HepG2 (cell line): ENCODE data around the gene PARN.

ENCODE experiments used
- GFI1 ChIP-seq: sonication (generic); formaldehyde crosslinking; IDR thresholded peaks from 2 replicates; pipeline ENCODE4 v1.5.0; 2020; ENCODE audit warnings: missing genetic modification reagents, mild to moderate bottlenecking, borderline replicate concordance
- HDAC1 ChIP-seq: sonication (generic); formaldehyde crosslinking; IDR thresholded peaks from 2 replicates; pipeline ENCODE4 v1.5.1; 2020; ENCODE audit warnings: mild to moderate bottlenecking, missing genetic modification reagents
- TF ChIP-seq, protein P1 (sequence below): sonication (generic); formaldehyde crosslinking; IDR thresholded peaks from 2 replicates; pipeline ENCODE4 v1.5.0; 2020; ENCODE audit warnings: mild to moderate bottlenecking, missing genetic modification reagents, moderate library complexity
- TF ChIP-seq, protein P2 (sequence below): sonication (generic); formaldehyde crosslinking; IDR thresholded peaks from 2 replicates; pipeline ENCODE4 v1.8.1; 2023; ENCODE audit warnings: missing genetic modification reagents, inconsistent platforms, borderline replicate concordance

DNA sequence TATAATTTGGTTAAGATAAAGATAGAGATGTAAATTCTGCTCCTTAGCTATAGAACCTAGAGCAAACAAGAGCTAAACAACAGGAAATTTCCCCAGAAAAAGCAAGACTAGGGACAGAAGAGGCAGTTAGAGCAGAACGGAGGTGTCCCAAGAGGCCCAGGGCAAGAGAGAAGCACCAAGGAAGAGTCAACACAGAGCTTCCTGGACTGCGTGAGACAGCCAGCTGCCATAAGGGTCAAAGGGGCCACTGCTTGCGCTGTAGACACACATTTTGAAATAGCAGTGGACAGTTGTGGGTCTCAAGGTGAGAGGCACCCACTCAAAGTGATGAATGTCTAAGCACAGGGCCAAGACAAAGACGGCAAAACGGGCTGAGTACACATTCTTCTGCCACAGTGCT lies 156.6 kb downstream of the PARN start:
- TF ChIP-seq, protein P1, sequence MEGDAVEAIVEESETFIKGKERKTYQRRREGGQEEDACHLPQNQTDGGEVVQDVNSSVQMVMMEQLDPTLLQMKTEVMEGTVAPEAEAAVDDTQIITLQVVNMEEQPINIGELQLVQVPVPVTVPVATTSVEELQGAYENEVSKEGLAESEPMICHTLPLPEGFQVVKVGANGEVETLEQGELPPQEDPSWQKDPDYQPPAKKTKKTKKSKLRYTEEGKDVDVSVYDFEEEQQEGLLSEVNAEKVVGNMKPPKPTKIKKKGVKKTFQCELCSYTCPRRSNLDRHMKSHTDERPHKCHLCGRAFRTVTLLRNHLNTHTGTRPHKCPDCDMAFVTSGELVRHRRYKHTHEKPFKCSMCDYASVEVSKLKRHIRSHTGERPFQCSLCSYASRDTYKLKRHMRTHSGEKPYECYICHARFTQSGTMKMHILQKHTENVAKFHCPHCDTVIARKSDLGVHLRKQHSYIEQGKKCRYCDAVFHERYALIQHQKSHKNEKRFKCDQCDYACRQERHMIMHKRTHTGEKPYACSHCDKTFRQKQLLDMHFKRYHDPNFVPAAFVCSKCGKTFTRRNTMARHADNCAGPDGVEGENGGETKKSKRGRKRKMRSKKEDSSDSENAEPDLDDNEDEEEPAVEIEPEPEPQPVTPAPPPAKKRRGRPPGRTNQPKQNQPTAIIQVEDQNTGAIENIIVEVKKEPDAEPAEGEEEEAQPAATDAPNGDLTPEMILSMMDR (CRISPR knock-in tag): no peak
- TF ChIP-seq GFI1 (peak; percentile 61), HDAC1 (peak; percentile 78)
- TF ChIP-seq, protein P2, sequence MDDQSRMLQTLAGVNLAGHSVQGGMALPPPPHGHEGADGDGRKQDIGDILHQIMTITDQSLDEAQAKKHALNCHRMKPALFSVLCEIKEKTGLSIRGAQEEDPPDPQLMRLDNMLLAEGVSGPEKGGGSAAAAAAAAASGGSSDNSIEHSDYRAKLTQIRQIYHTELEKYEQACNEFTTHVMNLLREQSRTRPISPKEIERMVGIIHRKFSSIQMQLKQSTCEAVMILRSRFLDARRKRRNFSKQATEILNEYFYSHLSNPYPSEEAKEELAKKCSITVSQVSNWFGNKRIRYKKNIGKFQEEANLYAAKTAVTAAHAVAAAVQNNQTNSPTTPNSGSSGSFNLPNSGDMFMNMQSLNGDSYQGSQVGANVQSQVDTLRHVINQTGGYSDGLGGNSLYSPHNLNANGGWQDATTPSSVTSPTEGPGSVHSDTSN (CRISPR knock-in tag): no peak
